Ascending aorta (tissue), 2 donors: Measurements from ENCODE around the gene TOX3. TPM values are rescaled to one million over a fixed set of nuclear protein-coding genes. Genes with fewer than 3 reads are reported as not detected.

Experiments
- DNase-seq, 2 donors: peaks; one replicate each; pipeline ENCODE4 v3.0.0-alpha.2; 2019; ENCODE audit warnings: low spot score in 2 of 2
- H3K27ac ChIP-seq, 2 donors: fragments of 200-600 bp; sonication (generic); one replicate each; pipeline ENCODE4 v1.5.1; 2016 to 2017; ENCODE audit warnings: mild to moderate bottlenecking in 1 of 2
- H3K27me3 ChIP-seq: fragments of 200-600 bp; sonication (generic); one replicate; pipeline ENCODE4 v1.5.1; 2017
- H3K36me3 ChIP-seq, 2 donors: fragments of 200-600 bp; sonication (generic); one replicate each; pipeline ENCODE4 v1.5.1; 2016
- H3K4me1 ChIP-seq, 2 donors: fragments of 200-600 bp; sonication (generic); one replicate each; pipeline ENCODE4 v1.5.1; 2016 to 2017; ENCODE audit warnings: mild to moderate bottlenecking in 1 of 2
- H3K4me3 ChIP-seq, 2 donors: fragments of 200-600 bp; sonication (generic); one replicate each; pipeline ENCODE4 v1.5.1; 2016 to 2017; ENCODE audit warnings: mild to moderate bottlenecking in 1 of 2
- H3K9me3 ChIP-seq, 2 donors: fragments of 200-600 bp; sonication (generic); one replicate each; pipeline ENCODE4 v1.5.1; 2016
- intact Hi-C: fragments of 100-400 bp; cut with DNase I; formaldehyde crosslinking; loops from one replicate; pipeline ENCODE4 v1.15.1; 2023
- total RNA-seq: library from RNA; depleted of rRNA; stranded (reverse); fragments of >200 nt; gene quantifications from one replicate; pipeline ENCODE4 v1.1.0, GENCODE V29; 2016
- TF ChIP-seq, protein P1 (sequence below), 3 experiments: fragments of 200-600 bp in 2 of 3; fragments of 450-650 bp in 1 of 3; sonication (generic) in 2 of 3; IDR thresholded peaks; one replicate each; pipeline ENCODE4 v1.5.1; 2016 to 2019; ENCODE audit warnings: antibody characterized with exemption in 3 of 3, mild to moderate bottlenecking in 1 of 3, moderate library complexity in 1 of 3

TOX3 gene
- total RNA-seq, 1 donor from 2014 or later = not detected

DNA sequence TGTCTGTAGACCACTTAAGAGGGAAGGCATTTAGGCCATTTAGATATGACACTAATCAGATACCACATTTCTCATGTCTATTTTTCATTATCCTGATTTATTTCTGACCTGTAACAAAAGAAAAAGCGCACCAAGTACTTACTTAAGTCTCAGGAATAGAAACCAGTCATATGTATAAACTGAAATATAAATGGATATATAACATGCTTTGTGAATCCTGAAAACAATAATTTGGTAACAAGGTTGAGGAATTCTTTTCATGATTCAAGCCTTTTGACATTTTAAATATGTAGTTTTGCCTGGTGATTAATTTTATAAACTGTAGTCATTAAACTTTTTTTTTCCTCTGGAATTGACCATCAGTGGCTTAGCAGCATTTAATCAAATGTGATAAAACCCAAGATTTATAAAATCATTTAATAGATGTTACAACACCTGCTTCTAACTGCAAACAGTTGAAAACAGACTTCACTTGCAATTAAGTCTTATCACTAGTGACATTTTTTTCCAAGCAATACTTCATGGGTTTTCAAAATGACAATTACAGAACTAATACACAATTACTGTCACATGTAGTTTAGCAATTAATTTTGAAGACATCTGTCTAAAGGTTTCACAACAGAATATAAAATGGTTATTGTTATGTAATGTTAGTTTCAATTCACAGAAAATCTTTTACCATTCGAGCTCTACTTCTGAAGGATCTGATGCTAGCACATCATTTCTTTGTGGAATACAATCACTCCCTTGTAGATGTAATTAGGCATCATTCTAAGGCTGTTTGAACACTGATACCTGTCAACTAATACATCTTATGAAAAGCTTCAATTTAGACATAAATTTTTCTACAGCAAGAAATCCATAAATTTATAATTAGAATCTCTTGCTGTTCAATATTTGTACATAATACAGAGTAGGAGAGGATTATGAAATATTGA, 110.3 kb downstream of the TOX3 start:
- no peak overlapping the region for H3K4me3 ChIP-seq
- H3K9me3 ChIP-seq = no peaks in the 10 kb centered on the region
- DNase-seq = no peak
- TF ChIP-seq, protein P1, sequence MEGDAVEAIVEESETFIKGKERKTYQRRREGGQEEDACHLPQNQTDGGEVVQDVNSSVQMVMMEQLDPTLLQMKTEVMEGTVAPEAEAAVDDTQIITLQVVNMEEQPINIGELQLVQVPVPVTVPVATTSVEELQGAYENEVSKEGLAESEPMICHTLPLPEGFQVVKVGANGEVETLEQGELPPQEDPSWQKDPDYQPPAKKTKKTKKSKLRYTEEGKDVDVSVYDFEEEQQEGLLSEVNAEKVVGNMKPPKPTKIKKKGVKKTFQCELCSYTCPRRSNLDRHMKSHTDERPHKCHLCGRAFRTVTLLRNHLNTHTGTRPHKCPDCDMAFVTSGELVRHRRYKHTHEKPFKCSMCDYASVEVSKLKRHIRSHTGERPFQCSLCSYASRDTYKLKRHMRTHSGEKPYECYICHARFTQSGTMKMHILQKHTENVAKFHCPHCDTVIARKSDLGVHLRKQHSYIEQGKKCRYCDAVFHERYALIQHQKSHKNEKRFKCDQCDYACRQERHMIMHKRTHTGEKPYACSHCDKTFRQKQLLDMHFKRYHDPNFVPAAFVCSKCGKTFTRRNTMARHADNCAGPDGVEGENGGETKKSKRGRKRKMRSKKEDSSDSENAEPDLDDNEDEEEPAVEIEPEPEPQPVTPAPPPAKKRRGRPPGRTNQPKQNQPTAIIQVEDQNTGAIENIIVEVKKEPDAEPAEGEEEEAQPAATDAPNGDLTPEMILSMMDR (IDR thresholded peaks at IDR 0.05) = no peak
- H3K36me3 ChIP-seq = no peaks in the 10 kb centered on the region
- intact Hi-C loops = no loop called here
- H3K27ac ChIP-seq = no peak overlapping the region
- H3K27me3 ChIP-seq = no peaks in the 10 kb centered on the region
- no peaks in the 10 kb centered on the region for H3K4me1 ChIP-seq

DNA sequence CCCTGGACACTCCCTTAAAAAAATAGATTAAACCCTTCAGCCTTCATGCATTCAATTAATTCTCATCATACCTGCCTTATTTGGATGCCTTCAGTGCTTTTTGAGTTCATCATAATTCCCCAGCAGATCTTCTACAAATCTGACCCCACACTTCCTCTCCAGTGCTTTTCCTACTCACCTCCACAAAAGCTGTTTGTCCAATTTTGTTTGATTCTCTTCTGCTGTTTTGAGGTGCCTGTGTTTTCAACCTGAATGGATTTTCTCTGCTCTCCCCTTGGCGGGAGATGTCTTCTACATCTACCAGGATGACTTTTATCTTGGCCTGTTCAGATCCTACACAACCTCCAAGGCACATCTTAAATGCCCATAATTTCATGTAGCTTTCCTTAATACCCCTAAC, 112.7 kb downstream of the TOX3 start:
- H3K4me1 ChIP-seq = no peaks in the 10 kb centered on the region
- no peak for DNase-seq
- H3K27ac ChIP-seq = no peak overlapping the region
- H3K36me3 ChIP-seq = no peaks in the 10 kb centered on the region
- TF ChIP-seq, protein P1 (IDR thresholded peaks at IDR 0.05) = no peak
- no peaks in the 10 kb centered on the region for H3K9me3 ChIP-seq
- no peaks in the 10 kb centered on the region for H3K27me3 ChIP-seq
- intact Hi-C loops = no loop called here
- H3K4me3 ChIP-seq = no peak overlapping the region

DNA sequence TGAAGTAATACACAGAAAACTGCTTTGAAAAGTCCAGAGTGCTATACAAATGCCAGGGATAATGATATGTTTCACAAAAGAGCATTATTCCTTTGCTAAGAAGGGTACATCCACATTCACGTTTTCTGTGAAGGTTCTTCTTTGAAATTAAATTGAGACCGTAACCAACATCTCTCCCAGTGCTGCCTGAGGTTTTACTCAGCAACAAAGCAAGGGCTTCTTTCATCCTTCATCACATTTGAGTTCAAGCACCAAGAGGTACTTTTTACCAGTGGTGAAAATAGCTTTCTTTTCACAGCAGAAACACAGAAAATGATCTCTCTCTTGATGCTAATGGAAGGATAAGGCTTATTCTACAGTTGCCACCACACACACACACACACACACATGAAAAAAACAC, 113.3 kb downstream of the TOX3 start:
- no peaks in the 10 kb centered on the region for H3K27me3 ChIP-seq
- intact Hi-C loops = no loop called here
- DNase-seq = no peak
- H3K9me3 ChIP-seq = no peaks in the 10 kb centered on the region
- H3K27ac ChIP-seq = no peak overlapping the region
- TF ChIP-seq, protein P1 (IDR thresholded peaks at IDR 0.05) = no peak
- no peak overlapping the region for H3K4me3 ChIP-seq
- no peaks in the 10 kb centered on the region for H3K36me3 ChIP-seq
- H3K4me1 ChIP-seq = no peaks in the 10 kb centered on the region

DNA sequence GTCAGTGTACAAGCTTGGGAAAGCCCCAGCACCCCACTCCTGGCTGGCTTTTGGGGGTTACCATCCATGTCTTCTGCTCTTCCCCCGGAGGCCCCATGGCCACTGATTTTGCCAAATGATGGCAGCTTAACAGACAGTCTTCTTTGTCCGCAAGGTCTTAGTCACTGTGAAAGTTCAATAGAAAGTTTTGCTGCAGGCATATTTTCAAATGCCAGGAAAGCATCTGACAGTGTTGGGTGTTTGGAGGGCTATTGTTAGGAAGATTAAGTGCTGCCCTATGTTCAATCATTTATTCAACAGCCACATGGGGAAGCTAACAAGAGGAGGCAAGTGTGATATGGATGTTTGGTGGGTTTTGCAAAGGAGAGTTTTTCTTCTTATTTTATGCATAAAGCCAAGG, 122.4 kb downstream of the TOX3 start:
- no peaks in the 10 kb centered on the region for H3K4me1 ChIP-seq
- no peaks in the 10 kb centered on the region for H3K9me3 ChIP-seq
- no peaks in the 10 kb centered on the region for H3K36me3 ChIP-seq
- DNase-seq = no peak
- intact Hi-C loops = no loop called here
- no peak overlapping the region for H3K27ac ChIP-seq
- no peaks in the 10 kb centered on the region for H3K27me3 ChIP-seq
- H3K4me3 ChIP-seq = no peak overlapping the region
- TF ChIP-seq, protein P1 (IDR thresholded peaks at IDR 0.05) = no peak

DNA sequence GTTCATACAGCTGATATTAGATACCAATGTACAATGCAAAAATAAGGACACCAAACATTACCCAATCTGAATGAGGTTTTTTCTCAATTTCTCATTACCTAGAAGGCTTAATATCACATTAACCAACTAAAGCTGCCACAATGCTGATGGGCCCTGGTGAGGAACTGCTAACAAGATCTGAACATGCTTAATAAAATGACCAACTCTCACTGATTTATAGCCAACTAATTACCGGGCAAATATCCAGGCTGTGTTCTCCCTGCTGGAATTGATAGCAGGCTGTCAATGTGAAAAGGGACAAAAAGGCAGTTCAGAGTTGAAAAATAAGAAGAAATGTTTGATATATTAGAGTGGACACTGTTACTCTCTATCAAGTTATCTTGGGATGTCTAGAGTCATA, 124.6 kb downstream of the TOX3 start:
- TF ChIP-seq, protein P1 (IDR thresholded peaks at IDR 0.05) = no peak
- no peak for DNase-seq
- H3K36me3 ChIP-seq = no peaks in the 10 kb centered on the region
- no peaks in the 10 kb centered on the region for H3K27me3 ChIP-seq
- H3K4me3 ChIP-seq = no peak overlapping the region
- H3K4me1 ChIP-seq = no peaks in the 10 kb centered on the region
- intact Hi-C loops = no loop called here
- H3K9me3 ChIP-seq = no peaks in the 10 kb centered on the region
- H3K27ac ChIP-seq = no peak overlapping the region
